Glomerular endothelial cell (primary cell): Measurements from ENCODE around the gene XYLT1. TPM values are rescaled to one million over a fixed set of nuclear protein-coding genes. Genes with fewer than 3 reads are reported as not detected.
A peak's percentile ranks its signal among the peaks of the same experiment; 100 is the strongest.

ENCODE experiments used
- DNase-seq: peaks from one replicate; pipeline ENCODE4 v3.0.0-alpha.2; 2011; ENCODE audit warnings: low read depth, low spot score; ENCODE audit errors: extremely low read depth
- total RNA-seq: library from RNA; depleted of rRNA; stranded (reverse); fragments of >200 nt; gene quantifications from 2 replicates; pipeline ENCODE4 v1.2.3, GENCODE V29; 2015

XYLT1 gene
- total RNA-seq, 1 donor from 2014 or later: 6.0 TPM

DNA sequence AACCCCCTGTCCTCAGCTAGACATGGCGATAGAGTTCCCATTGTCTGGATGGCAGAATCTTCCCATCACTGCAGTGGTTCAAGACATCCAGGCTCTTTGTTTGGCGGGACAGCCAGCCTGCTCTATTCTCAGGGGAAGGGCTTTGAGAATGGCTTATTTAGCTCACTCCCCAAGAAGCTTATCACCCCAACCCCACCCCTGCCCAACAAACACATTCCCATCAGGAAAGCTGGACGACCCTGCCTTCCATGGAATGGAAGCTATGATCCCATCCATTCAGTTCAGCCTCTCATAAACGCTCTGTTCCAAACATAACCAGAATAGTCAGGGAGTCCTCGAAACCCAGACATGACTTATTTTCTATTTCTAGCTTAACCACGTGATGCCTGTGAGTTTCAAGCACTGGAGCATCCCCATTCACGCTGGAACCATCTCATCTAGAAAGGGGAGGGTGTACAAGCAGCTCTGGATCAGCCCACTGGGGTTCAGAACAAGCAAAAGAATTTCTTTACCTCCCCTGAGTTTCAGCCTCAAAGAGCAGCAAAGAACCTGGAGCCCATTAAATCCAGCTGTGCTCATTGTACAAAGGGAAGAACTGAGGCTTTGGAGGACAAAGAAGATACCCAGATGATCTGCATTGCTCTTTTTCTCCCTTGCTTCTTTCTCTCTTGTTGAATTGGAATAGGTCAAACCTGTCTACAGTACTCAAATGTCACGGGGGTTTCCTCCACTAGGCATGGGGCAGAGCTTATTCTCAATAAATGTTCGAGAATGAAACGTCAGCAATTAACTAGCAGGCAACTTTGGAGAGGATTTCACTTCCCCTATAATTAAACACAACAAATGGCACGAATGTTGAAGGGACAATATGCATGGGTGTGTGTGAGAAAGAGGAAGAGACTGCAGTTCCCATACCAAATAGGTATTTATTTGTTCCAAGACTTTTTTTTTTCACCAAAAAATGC, 93.1 kb downstream of the XYLT1 start:
- no peak for DNase-seq

DNA sequence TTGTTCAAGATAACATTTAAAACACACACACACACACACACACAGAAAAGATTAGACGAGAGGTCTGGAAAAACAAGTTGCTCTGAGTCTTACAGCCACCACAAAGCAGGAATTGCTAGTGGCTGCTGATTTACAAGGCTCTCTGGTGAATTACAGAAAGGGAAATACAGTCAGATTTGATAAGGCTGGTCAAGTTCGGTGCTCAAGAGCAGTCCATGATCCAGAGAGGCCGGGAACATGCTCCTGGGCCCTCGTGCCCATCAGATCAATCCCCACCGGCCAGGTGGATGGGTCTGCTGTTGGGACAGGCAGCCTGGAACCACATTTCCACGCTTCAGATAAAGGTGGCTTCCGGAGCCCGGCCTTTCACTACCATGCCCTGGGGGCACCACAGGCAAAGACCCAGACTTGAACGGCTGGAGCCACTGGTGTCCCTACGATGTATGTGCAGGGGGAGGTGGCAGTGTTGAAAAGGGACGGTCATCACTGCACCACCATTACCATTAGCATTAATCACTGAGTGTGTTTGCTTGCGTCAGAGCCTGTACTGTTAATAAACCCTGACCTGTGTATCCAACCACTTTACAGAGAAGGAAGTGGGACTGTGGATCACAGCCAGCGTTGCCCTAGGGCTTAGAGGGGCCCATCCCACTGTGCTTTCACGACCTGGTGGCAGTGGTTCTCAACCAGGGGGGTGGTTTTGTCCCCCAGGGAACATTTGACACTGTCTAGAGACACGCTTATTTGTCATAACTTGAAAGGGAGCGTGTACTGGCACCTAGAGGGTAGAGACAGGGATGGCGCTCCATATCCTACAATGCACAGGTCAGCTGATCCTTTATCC, 95.1 kb downstream of the XYLT1 start:
- DNase-seq: no peak

DNA sequence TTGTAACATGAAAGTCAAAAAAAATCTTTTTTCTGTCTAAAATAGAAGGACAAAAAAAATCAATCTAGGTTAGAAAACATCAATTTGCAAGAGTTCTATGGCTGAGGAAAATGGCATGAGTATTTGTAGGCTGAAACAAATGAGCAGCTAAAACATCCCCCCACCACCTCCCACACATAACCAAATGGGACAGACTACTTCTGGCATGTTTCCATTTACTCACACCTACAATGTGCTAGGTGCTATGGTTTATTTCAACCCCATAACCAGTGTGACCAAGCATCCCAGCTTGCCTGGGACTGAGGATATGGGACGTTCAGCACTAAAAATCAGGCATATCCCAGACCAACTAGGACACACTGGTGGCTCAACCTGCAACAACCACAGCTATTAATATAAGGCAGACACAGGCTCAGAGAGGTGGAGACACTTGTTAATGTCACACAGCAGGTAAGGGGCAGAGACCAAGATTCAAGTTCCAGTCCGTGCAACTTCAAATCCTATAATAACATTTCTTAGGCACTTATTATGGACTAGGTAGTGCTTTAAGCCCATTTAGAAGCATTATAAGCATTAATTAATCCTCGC, 96.0 kb downstream of the XYLT1 start:
- no peak for DNase-seq

DNA sequence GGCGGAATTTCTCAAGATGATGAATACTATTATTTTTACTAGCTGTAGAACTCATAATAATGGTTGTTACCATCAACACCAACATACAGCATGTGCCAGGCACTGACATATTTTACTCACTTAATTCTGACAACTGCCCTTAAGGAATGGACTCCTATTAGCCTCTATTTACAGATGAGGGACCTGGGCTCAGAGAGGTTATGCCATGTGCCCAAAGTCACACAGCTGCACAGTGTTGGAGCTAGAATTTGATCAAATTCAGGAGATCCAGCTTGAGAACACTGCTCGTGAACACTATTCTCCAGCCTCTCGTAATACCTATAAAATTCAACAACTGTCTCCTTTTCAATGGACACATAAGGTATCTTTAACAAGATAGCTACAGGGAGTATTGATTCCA, 97.2 kb downstream of the XYLT1 start:
- DNase-seq: no peak

DNA sequence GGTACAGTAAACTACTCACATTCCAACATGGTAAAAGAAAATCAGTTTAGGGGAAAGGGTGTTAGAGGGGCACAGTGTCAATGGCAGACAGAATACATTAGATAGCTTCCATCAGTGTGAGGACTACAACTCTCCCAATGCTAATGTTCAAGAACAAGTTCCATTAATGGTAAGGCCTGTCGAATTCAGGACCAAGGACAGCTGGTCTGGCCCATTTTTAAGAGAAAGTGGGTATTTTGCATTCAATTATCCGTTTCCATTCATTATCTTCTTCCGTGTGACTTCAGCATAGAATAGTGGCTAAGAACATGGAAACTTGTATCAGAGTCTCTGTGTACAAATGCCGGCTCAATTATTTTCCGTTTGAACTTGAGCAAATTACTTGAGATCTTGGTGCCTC, 98.4 kb downstream of the XYLT1 start:
- DNase-seq: no peak

DNA sequence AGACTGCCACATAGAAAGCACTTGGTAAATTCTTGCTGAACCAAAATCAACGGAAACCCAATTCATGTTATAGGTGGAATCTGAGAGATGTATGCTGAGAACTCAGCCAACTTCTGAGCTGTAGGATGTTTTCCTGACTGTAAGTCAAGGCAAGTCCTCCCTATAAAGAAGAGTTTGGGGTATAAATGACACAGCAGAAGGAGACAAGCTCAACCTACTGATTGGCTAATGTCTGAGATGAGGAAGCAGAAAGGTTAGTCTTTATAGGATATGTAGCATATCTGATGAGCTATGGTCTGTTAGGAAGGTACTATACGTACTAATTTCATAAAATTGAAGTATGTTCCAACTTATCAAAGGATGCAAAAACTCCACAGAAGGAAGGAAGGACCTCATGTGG, 99.5 kb downstream of the XYLT1 start:
- DNase-seq: no peak

DNA sequence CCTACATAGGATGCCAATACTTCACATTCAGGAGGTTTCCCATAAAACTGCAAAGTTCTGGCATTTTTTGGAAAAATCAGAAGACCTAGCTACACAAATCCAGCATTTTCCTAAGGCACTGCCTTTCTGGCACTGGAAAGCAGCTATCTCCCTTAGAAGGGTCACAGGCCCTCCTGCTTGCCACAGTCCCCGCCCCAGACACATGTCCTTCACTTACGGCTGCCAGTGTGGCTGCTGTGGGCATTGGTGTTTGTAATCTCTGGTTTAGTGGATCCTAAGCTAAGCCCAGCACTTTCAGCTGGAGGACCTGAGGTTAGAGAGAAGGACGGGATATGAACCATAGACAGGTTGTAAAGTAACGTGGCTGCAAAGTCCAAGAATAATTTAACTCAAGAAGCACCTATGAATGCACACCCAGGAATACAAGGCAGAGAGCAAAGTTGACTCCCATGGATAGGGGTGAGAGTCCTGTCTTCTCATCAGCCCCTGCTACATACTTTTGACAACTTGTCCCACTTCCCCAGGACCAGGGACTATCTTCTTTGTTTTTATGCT, 100.0 kb downstream of the XYLT1 start:
- DNase-seq: no peak

DNA sequence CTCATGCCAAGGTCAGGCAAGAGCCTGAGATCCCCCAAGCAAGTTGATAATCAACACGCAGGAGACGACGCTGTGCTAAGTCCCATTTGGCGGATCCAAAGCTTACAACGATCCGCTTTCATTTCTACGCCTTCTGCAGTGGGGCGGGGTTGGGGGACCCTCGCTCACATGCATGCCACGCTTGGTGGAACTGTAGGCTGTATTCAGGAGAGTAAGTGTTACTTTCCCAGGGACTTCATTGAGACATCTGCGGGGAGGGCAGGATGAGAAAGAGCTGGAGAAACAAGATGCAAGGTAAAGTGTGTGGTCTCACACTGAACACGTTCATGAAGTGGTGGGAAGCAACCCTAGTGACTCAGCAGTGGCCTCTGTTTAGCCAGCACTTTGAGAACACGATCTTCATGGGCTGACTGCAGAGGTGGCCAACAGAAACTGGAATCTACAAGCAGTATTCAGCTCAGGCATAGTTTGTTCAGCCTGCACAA, 100.5 kb downstream of the XYLT1 start:
- no peak for DNase-seq

DNA sequence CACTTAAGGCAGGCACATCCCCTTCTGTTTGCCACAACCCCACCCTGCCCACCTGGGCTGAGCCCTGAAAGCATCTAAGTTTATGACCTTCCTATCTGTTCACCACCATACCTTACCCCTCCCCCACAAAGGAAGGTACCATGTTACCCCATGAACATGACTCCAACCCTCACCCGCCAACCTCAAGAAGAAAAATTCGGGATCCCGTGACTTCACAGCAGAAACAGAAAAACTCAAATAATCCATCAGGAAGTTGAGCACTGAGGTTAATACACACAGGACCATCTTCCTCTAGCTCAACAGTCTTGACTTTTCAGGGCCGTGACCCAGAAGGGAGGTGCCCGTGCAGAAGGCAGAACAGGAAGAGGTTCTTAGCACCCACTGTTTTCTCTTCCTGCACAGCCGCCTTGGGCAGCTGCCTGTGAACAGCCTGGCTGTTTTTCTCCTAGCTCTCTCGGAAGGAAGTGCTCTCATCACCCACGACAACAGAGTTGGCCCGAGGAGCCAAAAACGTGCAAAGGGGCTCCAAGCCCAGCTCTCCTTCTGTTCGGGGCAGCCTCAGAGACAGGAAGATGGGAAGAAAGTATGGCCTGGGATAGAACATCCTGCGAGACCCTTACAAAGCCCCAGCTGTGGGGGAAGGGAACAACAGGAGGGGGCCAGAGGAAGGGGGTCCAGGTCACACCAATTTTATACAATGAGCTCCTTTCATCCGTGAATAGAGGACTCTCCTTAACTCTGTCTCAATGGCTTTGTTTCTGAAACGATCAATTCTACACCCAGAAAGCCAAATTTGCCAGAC, 101.1 kb downstream of the XYLT1 start:
- peak; percentile 25 for DNase-seq

DNA sequence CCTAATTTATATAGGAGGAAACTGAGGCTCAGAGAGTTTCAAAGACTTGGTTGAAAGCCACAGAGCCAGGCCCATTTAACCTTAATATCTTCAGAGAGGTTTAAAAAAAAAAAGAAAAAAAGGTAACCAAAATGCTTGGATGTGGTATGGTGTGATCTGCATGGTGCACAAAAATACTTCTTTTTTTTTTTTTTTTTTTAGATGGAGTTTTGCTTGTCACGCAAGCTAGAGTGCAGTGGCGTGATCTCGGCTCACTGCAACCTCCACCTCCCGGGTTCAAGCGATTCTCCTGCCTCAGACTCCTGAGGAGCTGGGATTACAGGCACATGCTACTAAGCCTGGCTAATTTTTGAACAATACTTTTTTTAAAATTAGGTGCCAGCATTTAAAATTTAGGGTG, 101.8 kb downstream of the XYLT1 start:
- no peak for DNase-seq

DNA sequence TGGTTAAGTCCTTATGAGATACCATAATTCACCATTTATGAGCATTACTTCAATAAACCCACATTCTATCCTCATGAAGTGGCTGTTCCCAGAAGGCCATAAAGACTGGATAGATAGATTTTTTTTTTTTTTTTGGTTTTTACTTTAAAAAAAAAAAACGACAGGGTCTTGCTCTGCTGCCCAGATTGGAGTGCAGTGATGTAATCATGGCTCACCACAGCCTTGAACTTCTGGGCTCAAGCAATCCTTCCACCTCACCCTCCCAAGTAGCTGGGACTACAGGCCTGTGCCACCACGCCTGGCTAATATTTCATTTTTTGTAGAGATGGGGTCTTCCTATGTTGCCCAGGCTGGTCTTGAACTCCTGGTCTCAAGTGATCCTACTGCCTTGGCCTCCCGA, 102.3 kb downstream of the XYLT1 start:
- DNase-seq: no peak

DNA sequence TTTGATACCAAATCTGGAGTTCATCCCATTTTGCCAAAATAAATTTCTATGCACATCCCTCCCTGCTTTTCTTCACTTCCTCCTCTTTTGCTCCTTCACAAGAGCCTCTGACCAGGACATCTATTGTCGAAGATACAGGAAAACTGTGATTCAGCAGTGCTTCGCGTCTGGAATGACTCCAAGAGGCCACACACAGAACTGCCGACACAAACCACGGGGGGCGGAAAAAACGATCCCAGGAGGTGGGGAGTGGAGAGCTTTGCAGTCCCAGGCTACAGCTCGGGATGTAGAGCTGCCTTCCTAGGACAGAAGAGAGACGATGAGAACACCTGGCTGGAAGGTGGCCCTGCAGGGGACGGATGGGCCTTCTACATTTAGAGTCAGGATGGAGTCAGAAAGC, 102.8 kb downstream of the XYLT1 start:
- DNase-seq: no peak

DNA sequence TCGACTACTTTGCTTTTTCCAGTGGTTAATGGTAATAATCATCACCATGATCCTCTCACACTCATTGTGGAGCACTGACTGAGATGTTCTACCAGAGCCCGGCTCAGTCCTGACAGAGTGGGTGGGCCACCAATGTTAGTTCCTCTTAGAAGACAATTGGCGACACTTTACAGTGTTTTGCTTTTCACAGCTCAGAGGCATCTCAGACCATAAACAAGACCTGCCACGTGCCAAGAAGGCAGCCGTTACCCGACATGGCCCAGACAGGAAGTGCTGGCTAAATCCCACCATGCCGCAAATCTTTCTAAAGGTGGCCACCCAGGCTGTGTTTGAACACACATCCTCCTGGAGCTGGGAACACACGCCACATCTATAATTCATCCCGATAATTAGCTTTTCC, 103.7 kb downstream of the XYLT1 start:
- DNase-seq: no peak

DNA sequence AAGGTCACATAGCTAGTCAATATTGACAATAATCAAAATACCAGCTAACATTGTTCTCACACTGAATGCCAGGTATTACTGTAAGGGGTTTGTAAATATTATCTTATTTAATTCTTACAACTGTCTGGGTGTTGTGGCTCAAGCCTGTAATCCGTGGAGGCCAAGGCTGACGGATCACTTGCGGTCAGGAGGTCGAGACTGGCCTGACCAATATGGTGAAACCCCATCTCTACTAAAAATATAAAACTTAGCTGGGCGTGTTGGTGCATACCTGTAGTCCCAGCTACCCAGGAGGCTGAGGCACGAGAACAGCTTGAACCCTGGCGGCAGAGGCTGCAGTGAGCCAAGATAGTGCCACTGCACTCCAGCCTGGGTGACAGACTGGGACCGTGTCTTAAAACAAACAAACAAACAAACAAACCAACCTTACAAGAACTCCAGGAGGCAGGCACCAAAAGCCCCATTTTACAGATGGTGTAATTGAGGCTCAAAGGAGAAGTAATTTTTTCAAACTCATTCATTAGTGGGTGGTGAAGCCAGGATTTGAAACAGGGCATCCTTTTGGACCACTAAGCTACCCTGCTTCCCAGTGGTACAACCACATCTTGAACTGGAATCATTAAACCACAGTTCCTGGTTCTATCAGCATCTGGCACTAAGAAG, 104.3 kb downstream of the XYLT1 start:
- DNase-seq: no peak

DNA sequence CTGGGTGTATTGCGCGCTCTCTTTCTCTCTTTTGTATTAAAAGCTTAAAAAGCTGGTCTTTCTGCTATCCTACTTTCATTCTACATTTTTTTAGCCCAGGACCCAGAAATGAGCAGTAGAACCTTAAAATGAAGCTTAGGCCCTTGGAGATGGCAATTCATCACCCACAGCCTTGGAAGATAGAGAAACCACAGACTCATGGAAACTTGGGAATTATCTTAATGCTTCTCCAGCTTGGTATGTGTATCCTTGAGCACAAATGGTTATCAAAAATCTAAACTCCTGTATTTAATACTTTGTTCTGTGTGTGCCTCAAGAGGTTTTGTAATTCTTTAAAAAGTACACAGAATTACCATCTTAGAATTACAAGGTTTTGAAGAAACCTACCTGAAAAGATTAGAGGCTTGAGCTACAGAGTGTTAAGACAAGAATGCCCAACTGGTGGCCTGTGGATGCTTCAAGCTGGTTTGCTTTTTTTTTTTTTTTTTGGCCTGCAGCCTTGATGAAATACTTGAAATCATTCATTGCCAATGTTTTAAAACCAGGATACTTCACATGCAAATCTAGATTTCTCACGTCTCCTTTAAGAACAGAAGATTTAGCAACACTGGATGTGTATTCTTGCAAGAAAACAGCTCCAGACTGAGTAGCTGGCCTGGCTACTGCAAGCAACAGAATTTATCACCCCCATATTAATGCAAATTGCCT, 105.0 kb downstream of the XYLT1 start:
- no peak for DNase-seq

DNA sequence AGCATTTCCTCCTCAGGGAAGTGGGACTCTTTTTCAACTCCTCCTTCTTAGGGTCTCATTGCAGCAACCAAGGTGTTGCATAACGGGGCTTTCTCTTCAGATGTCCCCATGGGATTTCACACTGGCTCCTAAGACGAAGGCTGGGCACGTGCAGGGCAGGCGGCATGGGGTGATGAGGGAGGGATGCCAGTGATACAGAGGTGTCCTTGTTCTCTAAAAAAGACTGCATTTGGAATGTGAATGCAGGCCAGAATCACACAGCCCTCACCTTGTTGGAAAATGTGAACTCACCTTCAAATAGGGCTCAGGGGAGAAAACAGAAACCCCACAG, 105.6 kb downstream of the XYLT1 start:
- DNase-seq: no peak

DNA sequence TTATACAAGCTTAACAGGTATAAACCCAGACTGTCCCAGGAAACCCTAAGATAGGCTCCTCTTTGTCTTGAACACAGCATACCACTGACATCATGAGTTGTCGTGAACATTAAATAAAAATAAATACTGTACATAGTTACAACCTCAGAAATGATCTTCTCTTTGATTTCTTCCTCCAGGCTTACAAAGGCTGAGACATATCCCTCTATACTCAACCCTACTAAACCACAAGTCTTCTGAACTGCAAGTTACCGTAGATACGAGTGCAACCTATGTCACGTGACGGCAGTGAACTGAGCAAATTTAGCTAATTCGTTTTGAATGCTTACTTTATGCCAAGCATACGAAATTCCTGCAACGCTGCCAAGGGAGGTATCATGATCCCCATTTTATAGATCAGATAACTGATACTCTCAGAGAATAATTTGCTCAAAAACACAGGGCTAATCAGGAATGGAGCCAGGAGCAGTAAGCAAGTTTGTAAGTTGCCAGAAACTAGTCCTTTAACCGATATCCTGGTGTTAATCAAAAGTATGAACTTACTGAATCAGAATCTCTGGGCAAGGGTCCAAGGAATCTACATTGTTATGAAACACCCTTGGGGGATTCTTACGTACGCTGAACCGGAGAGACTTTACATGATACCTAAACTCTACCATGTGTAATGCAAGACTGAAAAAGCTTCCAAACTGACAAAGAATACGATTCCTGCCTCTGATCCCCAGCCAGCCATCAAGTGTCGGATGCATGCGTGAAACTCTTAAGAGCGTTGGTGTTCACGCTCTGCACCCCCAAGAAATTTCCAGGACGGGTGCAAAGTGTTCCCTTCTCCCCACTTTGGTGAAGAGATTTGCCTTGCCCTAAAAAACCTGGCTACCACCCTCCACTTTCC, 106.2 kb downstream of the XYLT1 start:
- DNase-seq: no peak

DNA sequence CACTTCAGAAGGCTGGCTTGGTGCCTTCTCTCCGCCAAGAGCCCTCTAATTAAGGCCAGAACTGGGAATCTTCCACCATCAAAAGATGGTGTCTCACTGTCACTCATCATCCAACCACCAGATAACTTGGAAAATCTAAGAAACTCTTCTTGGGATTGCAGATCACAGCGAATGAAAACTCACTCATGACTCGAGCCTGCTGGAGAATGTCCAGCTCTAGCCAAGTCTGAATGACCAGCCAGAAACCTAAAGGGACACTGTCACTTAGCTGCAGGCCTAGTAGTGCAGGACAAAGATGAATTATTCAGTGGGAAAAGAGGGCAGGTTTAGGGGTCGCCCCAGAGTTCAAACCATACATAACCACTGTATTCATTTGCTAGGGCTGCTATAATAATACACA, 107.8 kb downstream of the XYLT1 start:
- no peak for DNase-seq
